Pons (tissue), 1 donor: ENCODE data around the gene RABL6.
"Not testable (repeated sequence)": the region's sequence is repeated elsewhere in the genome, so short reads cannot be mapped to it uniquely, and the experiment has no call there.

Experiments used
- DNase-seq: peaks from one replicate; pipeline ENCODE4 v3.0.0-alpha.2; 2016; ENCODE audit warnings: low spot score

Gene RABL6

GRCh38 chr9:136835932-136836904, 28.5 kb downstream of the RABL6 start:
- no peak for DNase-seq

GRCh38 chr9:136837146-136837855, 29.6 kb downstream of the RABL6 start:
- DNase-seq, result no peak

- DNase-seq, result not testable (repeated sequence)
Measured at GRCh38 chr9:136837856-136838277, 30.1 kb downstream of the RABL6 start.

- no peak for DNase-seq
Measured at GRCh38 chr9:136838314-136839228, 30.8 kb downstream of the RABL6 start.

GRCh38 chr9:136839229-136840139, 31.7 kb downstream of the RABL6 start:
- no peak for DNase-seq

- DNase-seq, result no peak
Measured at GRCh38 chr9:136840140-136840876, 32.6 kb downstream of the RABL6 start.

GRCh38 chr9:136840877-136841645, 33.3 kb downstream of the RABL6 start:
- peak; percentile 84 for DNase-seq

GRCh38 chr9:136841646-136842379, 34.1 kb downstream of the RABL6 start:
- DNase-seq, result peak; percentile 35

- DNase-seq, result peak; percentile 79
Measured at GRCh38 chr9:136842380-136842948, 34.7 kb downstream of the RABL6 start, which contains the start of gene AJM1. AJM1 (plus strand) TSS chr9:136842478; CDS start chr9:136844415, 1,937 bp downstream.

- DNase-seq, result not testable (repeated sequence)
Measured at GRCh38 chr9:136843159-136843800, 35.5 kb downstream of the RABL6 start.

- DNase-seq, result not testable (repeated sequence)
Measured at GRCh38 chr9:136843801-136844740, 36.3 kb downstream of the RABL6 start.

GRCh38 chr9:136844761-136845464, 37.2 kb downstream of the RABL6 start:
- no peak for DNase-seq

GRCh38 chr9:136845465-136846260, 37.9 kb downstream of the RABL6 start:
- no peak for DNase-seq

GRCh38 chr9:136846376-136847087, 38.8 kb downstream of the RABL6 start:
- no peak for DNase-seq
